IMR-90 (cell line): ENCODE data around the gene PLA2G2D. TPM values are rescaled to one million over a fixed set of nuclear protein-coding genes. Genes with fewer than 3 reads are reported as not detected.

Experiments used
- ATAC-seq: fragments of 200-7000 bp; cut with Tn5 transposase; 2 replicates; pipeline ENCODE4 v1.9.1; 2020; ENCODE audit warnings: low read depth, mild to moderate bottlenecking, moderate library complexity
- BruUV-seq: library from RNA; stranded (reverse); fragments of 400-500 nt; replicated peaks from 2 replicates; lab custom pipeline; 2021; lab: Mats Ljungman, UMichigan
- CTCF ChIA-PET: fragments of 300-600 bp; formaldehyde crosslinking; extraction: SDS; loops from one replicate; lab custom pipeline; 2021; ENCODE audit warnings: antibody characterized with exemption; lab: Yijun Ruan, JAX
- POLR2A ChIA-PET: fragments of 300-600 bp; sonication (Branson Sonifier 250); formaldehyde crosslinking; loops from one replicate; lab custom pipeline; 2022; ENCODE audit warnings: antibody characterized with exemption; ENCODE audit not compliant: unreplicated experiment; lab: Charles Lee
- DNase-seq: peaks from one replicate; pipeline ENCODE4 v3.0.0; 2013
- H2AFZ ChIP-seq: replicated peaks from 2 replicates; pipeline ENCODE3; 2013; ENCODE audit warnings: low read length, mild to moderate bottlenecking; ENCODE audit not compliant: poor library complexity
- H2AK5ac ChIP-seq: 2 replicates; pipeline ENCODE4 v1.6.1; 2013; ENCODE audit warnings: low read depth, low read length, inconsistent platforms
- H2AK9ac ChIP-seq: replicated peaks from 2 replicates; pipeline ENCODE3; 2013; ENCODE audit warnings: mild to moderate bottlenecking, low read depth, low read length, moderate library complexity; ENCODE audit not compliant: poor library complexity
- H2BK120ac ChIP-seq: 2 replicates; pipeline ENCODE4 v1.6.1; 2013; ENCODE audit warnings: low read depth, low read length, inconsistent platforms
- H2BK15ac ChIP-seq: 3 replicates; pipeline ENCODE4 v1.6.1; 2013; ENCODE audit warnings: low read depth, low read length, inconsistent platforms
- H2BK20ac ChIP-seq: 2 replicates; pipeline ENCODE4 v1.6.1; 2013; ENCODE audit warnings: low read depth, mild to moderate bottlenecking, inconsistent platforms, low read length, moderate library complexity
- H2BK5ac ChIP-seq: 2 replicates; pipeline ENCODE4 v1.6.1; 2013; ENCODE audit warnings: mild to moderate bottlenecking, low read depth, low read length, inconsistent platforms; ENCODE audit not compliant: poor library complexity, severe bottlenecking
- H3K14ac ChIP-seq: replicated peaks from 2 replicates; pipeline ENCODE4 v1.6.1; 2013; ENCODE audit warnings: low read depth, low read length, inconsistent platforms
- H3K18ac ChIP-seq: 2 replicates; pipeline ENCODE4 v1.6.1; 2013; ENCODE audit warnings: low read depth, low read length, control low read depth
- H3K23ac ChIP-seq: 2 replicates; pipeline ENCODE4 v1.6.1; 2013; ENCODE audit warnings: low read depth, low read length, inconsistent platforms
- H3K27ac ChIP-seq: 2 replicates; pipeline ENCODE4 v1.5.1; 2013; ENCODE audit warnings: mild to moderate bottlenecking, control low read depth, low read length; ENCODE audit not compliant: insufficient read depth
- H3K27me3 ChIP-seq: 2 replicates; pipeline ENCODE4 v1.6.1; 2013; ENCODE audit warnings: low read length; ENCODE audit not compliant: control insufficient read depth, insufficient read depth
- H3K36me3 ChIP-seq: 2 replicates; pipeline ENCODE4 v1.6.1; 2013; ENCODE audit warnings: low read length, mixed read lengths; ENCODE audit not compliant: control insufficient read depth, insufficient read depth
- H3K4ac ChIP-seq: 2 replicates; pipeline ENCODE4 v1.6.1; 2013; ENCODE audit warnings: low read depth, low read length, inconsistent platforms
- H3K4me1 ChIP-seq: 2 replicates; pipeline ENCODE4 v1.6.1; 2013; ENCODE audit warnings: low read length, mixed read lengths; ENCODE audit not compliant: control insufficient read depth, insufficient read depth
- H3K4me2 ChIP-seq: 2 replicates; pipeline ENCODE4 v1.6.1; 2013; ENCODE audit warnings: low read depth, mild to moderate bottlenecking, control low read depth, low read length, moderate library complexity
- H3K4me3 ChIP-seq: 2 replicates; pipeline ENCODE4 v1.5.1; 2013; ENCODE audit warnings: low read depth, mild to moderate bottlenecking, control low read depth, low read length, moderate library complexity; ENCODE audit not compliant: insufficient read depth
- H3K56ac ChIP-seq: 2 replicates; pipeline ENCODE4 v1.6.1; 2013; ENCODE audit warnings: low read length, inconsistent platforms; ENCODE audit not compliant: insufficient read depth; ENCODE audit errors: extremely low read depth
- H3K79me1 ChIP-seq, 2 experiments: 2 replicates each; pipeline ENCODE4 v1.6.1; 2013; ENCODE audit warnings: low read length in 2 of 2, inconsistent platforms in 1 of 2, low read depth in 1 of 2
- H3K9ac ChIP-seq: 2 replicates; pipeline ENCODE4 v1.6.1; 2013; ENCODE audit warnings: low read depth, low read length, control low read depth
- H3K9me1 ChIP-seq: 2 replicates; pipeline ENCODE4 v1.6.1; 2013; ENCODE audit warnings: low read length, inconsistent platforms; ENCODE audit not compliant: insufficient read depth
- H3K9me3 ChIP-seq: 2 replicates; pipeline ENCODE4 v1.6.1; 2013; ENCODE audit warnings: low read length; ENCODE audit not compliant: control insufficient read depth, insufficient read depth
- H4K20me1 ChIP-seq: 2 replicates; pipeline ENCODE4 v1.6.1; 2013; ENCODE audit warnings: low read length, inconsistent platforms; ENCODE audit not compliant: insufficient read depth
- H4K5ac ChIP-seq: 2 replicates; pipeline ENCODE4 v1.6.1; 2013; ENCODE audit warnings: mild to moderate bottlenecking, low read depth, low read length, control low read depth
- H4K8ac ChIP-seq, 2 experiments: 2 replicates each; pipeline ENCODE4 v1.6.1; 2013; ENCODE audit warnings: low read depth in 2 of 2, low read length in 2 of 2, control low read depth in 1 of 2, inconsistent platforms in 1 of 2
- H4K91ac ChIP-seq: 2 replicates; pipeline ENCODE4 v1.6.1; 2013; ENCODE audit warnings: low read depth, low read length, inconsistent platforms; ENCODE audit not compliant: insufficient read depth
- BHLHE40 ChIP-seq: fragments of 150-350 bp; IDR thresholded peaks from 2 replicates; pipeline ENCODE4 v1.6.1; 2016; ENCODE audit warnings: mild to moderate bottlenecking, low read depth, low read length
- CEBPB ChIP-seq: IDR thresholded peaks from 2 replicates; pipeline ENCODE4 v1.6.1; 2012; ENCODE audit warnings: low read depth, low read length, improper control_type of control experiment
- CHD1 ChIP-seq: IDR thresholded peaks from 2 replicates; pipeline ENCODE4 v1.6.1; 2012; ENCODE audit warnings: low read depth, low read length, improper control_type of control experiment
- FOS ChIP-seq: fragments of 150-350 bp; IDR thresholded peaks from 2 replicates; pipeline ENCODE4 v1.6.1; 2016; ENCODE audit warnings: low read depth, low read length
- MAFK ChIP-seq: IDR thresholded peaks from 2 replicates; pipeline ENCODE4 v1.6.1; 2012; ENCODE audit warnings: low read depth, low read length, improper control_type of control experiment
- MAZ ChIP-seq: IDR thresholded peaks from 2 replicates; pipeline ENCODE4 v1.6.1; 2012; ENCODE audit warnings: low read depth, mild to moderate bottlenecking, low read length, improper control_type of control experiment, moderate library complexity, borderline replicate concordance
- NFE2L2 ChIP-seq: fragments of 150-350 bp; IDR thresholded peaks from 2 replicates; pipeline ENCODE4 v1.6.1; 2016; ENCODE audit warnings: low read depth, mild to moderate bottlenecking, low read length
- POLR2A ChIP-seq: IDR thresholded peaks from 2 replicates; pipeline ENCODE4 v1.6.1; 2012; ENCODE audit warnings: mild to moderate bottlenecking, low read depth, low read length
- RAD21 ChIP-seq: IDR thresholded peaks from 2 replicates; pipeline ENCODE4 v1.6.1; 2012; ENCODE audit warnings: low read length, improper control_type of control experiment
- RCOR1 ChIP-seq: IDR thresholded peaks from 2 replicates; pipeline ENCODE4 v1.6.1; 2012; ENCODE audit warnings: mild to moderate bottlenecking, low read length, improper control_type of control experiment; ENCODE audit not compliant: insufficient replicate concordance
- RFX5 ChIP-seq: IDR thresholded peaks from 2 replicates; pipeline ENCODE4 v1.8.0; 2012; ENCODE audit warnings: low read depth, mild to moderate bottlenecking, low read length, moderate library complexity
- SMC3 ChIP-seq: fragments of 150-350 bp; IDR thresholded peaks from 2 replicates; pipeline ENCODE4 v1.6.1; 2016; ENCODE audit warnings: low read depth, mild to moderate bottlenecking, antibody characterized with exemption, low read length, moderate library complexity
- USF2 ChIP-seq: fragments of 150-350 bp; IDR thresholded peaks from 2 replicates; pipeline ENCODE4 v1.6.1; 2017; ENCODE audit warnings: mild to moderate bottlenecking, antibody characterized with exemption, low read length, low read depth
- WGBS, 2 experiments: methylation state at CpG; one replicate each; pipeline versions ENCODE4 v1.1.5 to v1.1.7; 2013; ENCODE audit warnings: missing lambda C conversion rate in 2 of 2; ENCODE audit not compliant: insufficient read length in 1 of 2; ENCODE audit errors: extremely low coverage in 2 of 2; 5-methylcytosine and 5-hydroxymethylcytosine counted together
- dilution Hi-C: fragments of 300-500 bp; cut with HindIII; formaldehyde crosslinking; loops from one replicate; pipeline ENCODE4 v1.14.3; 2018; ENCODE audit warnings: low sequenced_read_pairs; ENCODE audit not compliant: unreplicated experiment
- in situ Hi-C: fragments of 300-500 bp; cut with MboI; formaldehyde crosslinking; loops from 3 replicates; pipeline ENCODE4 v1.14.3; 2019; ENCODE audit warnings: low sequenced_read_pairs, inconsistent platforms, mixed read lengths
- intact Hi-C: fragments of 100-400 bp; cut with micrococcal nuclease; formaldehyde crosslinking; loops from 2 replicates; pipeline ENCODE4 v1.10.0; 2022
- polyA plus RNA-seq, 3 experiments: library from polyadenylated mRNA; depleted of rRNA; stranded (reverse); fragments of >200 nt; gene quantifications; 2 replicates each; pipeline ENCODE4 v1.2.3, GENCODE V29; 2012; ENCODE audit warnings: low replicate concordance in 1 of 3
- total RNA-seq: library from RNA; depleted of rRNA; stranded (reverse); fragments of >200 nt; gene quantifications from 2 replicates; pipeline ENCODE4 v1.2.3, GENCODE V29; 2012

PLA2G2D gene
- total and polyA plus RNA-seq, 2 of the 4 experiments (the other 2 are of a cell fraction): not detected

GRCh38 chr1:20093303-20093702, 26.0 kb downstream of the PLA2G2D start:
- intact Hi-C loops (no loop called here), dilution Hi-C loops (no loop called here), in situ Hi-C loops (no loop called here)
- no peak overlapping the region for H2AK5ac ChIP-seq
- H3K23ac ChIP-seq: no peak overlapping the region
- no peak overlapping the region for H3K14ac ChIP-seq
- TF ChIP-seq CEBPB (no peak), USF2 (no peak), MAFK (no peak), BHLHE40 (no peak), NFE2L2 (no peak), RCOR1 (no peak), FOS (no peak), RAD21 (no peak), POLR2A (no peak), MAZ (no peak), CHD1 (no peak), SMC3 (no peak), RFX5 (no peak)
- no peak overlapping the region for H3K4me3 ChIP-seq
- no peak overlapping the region for H2BK5ac ChIP-seq
- peaks cover 37% of the 10 kb centered on the region for H3K27me3 ChIP-seq
- no peak overlapping the region for H4K8ac ChIP-seq
- no peak overlapping the region for H3K56ac ChIP-seq
- no peak overlapping the region for H3K9ac ChIP-seq
- ChIA-PET CTCF (interaction anchor here (0.6 kb wide), 1 partner anchor 11 kb away, joined by 3 read pairs; no protein-coding TSS in a partner anchor), POLR2A (no interaction called here)
- no peaks in the 10 kb centered on the region for H3K36me3 ChIP-seq
- no TSS peak for BruUV-seq
- H3K79me1 ChIP-seq: no peaks in the 10 kb centered on the region
- no peak overlapping the region for H2BK120ac ChIP-seq
- no peak overlapping the region for H3K4ac ChIP-seq
- H2AFZ ChIP-seq: no peak overlapping the region
- H3K27ac ChIP-seq: no peak overlapping the region
- WGBS, 2 experiments: 71% methylated on average over 3 of the region's 5 CpGs; no CpG with 5 or more reads in 1 of the 2 experiments
- H4K5ac ChIP-seq: no peak overlapping the region
- H3K4me2 ChIP-seq: no peak overlapping the region
- no peaks in the 10 kb centered on the region for H3K9me3 ChIP-seq
- no peaks in the 10 kb centered on the region for H3K9me1 ChIP-seq
- no peak overlapping the region for H2AK9ac ChIP-seq
- H3K18ac ChIP-seq: no peak overlapping the region
- no peak overlapping the region for H2BK15ac ChIP-seq
- H4K20me1 ChIP-seq: no peaks in the 10 kb centered on the region
- no peaks in the 10 kb centered on the region for H3K4me1 ChIP-seq
- DNase-seq: no peak
- no peak overlapping the region for H2BK20ac ChIP-seq
- ATAC-seq: no peak
- no peak overlapping the region for H4K91ac ChIP-seq
